C4-2B (cell line): Measurements from ENCODE around the gene DEK.

Experiments
- ZFX ChIP-seq: fragments of 450-650 bp; IDR thresholded peaks from 2 replicates; pipeline ENCODE4 v1.6.1; 2017
- TF ChIP-seq, protein P1 (sequence below): fragments of 450-650 bp; conservative IDR thresholded peaks from 2 replicates; pipeline ENCODE4 v1.5.1; 2017; ENCODE audit warnings: mild to moderate bottlenecking

DNA sequence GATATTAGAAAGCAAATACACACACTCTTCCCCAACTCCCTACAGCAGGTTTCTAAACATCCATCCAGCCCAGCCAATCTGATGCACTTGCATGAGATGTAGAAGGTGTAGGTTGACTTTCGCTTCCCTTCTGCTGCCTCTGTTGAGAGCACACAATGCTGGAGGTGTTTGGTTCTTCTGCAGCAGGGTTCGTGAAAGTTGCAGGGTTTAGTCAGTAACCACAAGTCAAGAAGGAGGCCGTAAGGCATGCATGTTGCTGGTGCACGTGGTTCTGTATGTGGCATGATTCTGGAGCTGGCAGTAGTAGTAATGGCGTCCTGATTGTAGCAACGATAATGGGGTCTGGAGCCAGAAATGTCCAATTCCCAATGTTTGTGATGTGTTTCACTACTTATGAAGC, 53.0 kb downstream of the DEK start:
- TF ChIP-seq, protein P1, sequence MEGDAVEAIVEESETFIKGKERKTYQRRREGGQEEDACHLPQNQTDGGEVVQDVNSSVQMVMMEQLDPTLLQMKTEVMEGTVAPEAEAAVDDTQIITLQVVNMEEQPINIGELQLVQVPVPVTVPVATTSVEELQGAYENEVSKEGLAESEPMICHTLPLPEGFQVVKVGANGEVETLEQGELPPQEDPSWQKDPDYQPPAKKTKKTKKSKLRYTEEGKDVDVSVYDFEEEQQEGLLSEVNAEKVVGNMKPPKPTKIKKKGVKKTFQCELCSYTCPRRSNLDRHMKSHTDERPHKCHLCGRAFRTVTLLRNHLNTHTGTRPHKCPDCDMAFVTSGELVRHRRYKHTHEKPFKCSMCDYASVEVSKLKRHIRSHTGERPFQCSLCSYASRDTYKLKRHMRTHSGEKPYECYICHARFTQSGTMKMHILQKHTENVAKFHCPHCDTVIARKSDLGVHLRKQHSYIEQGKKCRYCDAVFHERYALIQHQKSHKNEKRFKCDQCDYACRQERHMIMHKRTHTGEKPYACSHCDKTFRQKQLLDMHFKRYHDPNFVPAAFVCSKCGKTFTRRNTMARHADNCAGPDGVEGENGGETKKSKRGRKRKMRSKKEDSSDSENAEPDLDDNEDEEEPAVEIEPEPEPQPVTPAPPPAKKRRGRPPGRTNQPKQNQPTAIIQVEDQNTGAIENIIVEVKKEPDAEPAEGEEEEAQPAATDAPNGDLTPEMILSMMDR, result no peak
- no peak for TF ChIP-seq ZFX
